ENCODE results near the gene EPHA7.

DNA sequence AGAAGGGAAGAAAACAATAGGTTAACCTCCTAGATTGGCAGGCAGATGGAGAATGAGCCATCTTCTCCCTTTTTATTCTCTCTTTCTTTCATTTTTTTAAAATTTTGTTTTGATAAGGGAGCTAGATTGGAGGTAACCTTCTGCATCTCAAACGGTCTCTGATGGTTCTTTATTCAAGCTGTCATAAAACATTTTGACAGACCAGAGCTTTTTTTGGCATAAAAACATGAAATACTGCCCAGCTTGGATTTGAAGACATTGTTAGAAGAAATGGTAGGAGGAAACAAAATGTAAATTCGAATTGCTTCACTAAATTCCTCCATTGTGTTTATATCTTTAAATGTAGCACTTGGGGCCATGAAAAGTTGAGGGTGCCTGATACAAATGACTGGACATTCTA is 158.5 kb downstream of the EPHA7 start:
- TF ChIP-seq, protein P1, sequence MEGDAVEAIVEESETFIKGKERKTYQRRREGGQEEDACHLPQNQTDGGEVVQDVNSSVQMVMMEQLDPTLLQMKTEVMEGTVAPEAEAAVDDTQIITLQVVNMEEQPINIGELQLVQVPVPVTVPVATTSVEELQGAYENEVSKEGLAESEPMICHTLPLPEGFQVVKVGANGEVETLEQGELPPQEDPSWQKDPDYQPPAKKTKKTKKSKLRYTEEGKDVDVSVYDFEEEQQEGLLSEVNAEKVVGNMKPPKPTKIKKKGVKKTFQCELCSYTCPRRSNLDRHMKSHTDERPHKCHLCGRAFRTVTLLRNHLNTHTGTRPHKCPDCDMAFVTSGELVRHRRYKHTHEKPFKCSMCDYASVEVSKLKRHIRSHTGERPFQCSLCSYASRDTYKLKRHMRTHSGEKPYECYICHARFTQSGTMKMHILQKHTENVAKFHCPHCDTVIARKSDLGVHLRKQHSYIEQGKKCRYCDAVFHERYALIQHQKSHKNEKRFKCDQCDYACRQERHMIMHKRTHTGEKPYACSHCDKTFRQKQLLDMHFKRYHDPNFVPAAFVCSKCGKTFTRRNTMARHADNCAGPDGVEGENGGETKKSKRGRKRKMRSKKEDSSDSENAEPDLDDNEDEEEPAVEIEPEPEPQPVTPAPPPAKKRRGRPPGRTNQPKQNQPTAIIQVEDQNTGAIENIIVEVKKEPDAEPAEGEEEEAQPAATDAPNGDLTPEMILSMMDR (conservative IDR thresholded peaks at IDR 0.05; ENCODE audit: low read length) = no peak
- no peak for TF ChIP-seq EZH2phosphoT487 (IDR thresholded peaks at IDR 0.05; ENCODE audit: borderline replicate concordance, low read depth, low read length)

Data from OCI-LY7 (cell line).